DMS 273 (cell line): Measurements from ENCODE around the gene BRINP3.

ENCODE experiments used
- DNase-seq: peaks from one replicate; lab custom pipeline; 2025; ENCODE audit not compliant: unreplicated experiment; lab: John Stamatoyannopoulos, UW

BRINP3 gene

DNA sequence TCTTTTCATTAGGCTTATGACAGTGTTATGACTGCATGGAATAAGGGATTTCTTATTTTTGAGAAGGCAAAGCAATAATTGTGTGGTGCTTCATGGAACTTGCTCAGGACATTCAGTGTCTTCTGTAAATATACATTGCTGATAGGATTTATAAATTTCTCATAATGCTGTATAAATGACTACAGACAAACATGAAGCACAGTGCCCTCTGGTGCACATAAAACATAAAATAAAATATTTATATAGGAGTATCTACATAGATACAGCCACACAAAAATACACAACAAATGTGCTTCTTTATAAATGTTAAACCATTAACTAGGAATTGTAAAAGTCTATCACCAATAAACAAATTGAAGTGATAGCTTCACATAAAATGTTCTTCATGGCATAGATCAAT is 24.1 kb downstream of the BRINP3 start:
- DNase-seq, result peak; percentile 11

- no peak for DNase-seq
Observed at GRCh38 chr1:190452272-190452848, 25.3 kb downstream of the BRINP3 start.

GRCh38 chr1:190444464-190444863 is 33.2 kb downstream of the BRINP3 start:
- DNase-seq, result no peak

DNA sequence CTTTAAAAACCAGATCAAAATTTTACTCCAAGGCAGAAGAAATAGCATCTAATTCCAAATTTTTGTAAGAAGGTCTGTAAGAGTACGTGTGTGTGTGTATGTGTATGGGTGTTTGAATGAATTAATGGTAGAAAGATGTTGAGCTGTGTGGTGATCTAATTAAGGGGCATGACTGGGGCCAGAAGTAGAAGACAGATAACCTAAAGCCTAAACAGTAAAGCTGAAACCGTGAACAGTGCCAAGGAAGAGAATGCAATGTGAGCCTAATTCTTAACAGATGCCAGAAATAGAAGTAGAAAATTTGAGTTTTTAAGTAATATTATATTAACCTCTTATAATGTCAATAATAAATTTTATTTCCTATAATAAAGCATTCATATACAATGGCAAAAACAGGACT is 38.2 kb downstream of the BRINP3 start:
- DNase-seq, result no peak

DNA sequence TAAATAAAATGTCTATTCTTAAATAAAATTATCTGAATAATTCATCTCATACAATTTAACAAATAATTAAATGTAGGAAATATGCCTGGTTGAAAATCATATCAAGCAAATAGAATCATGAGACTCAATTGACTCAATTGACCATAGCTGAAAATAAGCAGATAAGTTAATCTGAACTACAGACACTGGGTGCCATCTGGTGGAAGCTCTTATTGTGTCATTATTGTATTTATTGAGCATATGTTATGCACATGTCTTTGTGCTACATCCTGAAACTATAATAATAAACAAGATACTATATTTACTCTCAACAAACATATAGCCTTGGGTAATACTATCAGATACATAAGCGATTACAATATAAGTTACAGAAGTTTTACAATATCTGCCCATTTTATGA is 41.0 kb downstream of the BRINP3 start:
- DNase-seq, result peak; percentile 64

DNA sequence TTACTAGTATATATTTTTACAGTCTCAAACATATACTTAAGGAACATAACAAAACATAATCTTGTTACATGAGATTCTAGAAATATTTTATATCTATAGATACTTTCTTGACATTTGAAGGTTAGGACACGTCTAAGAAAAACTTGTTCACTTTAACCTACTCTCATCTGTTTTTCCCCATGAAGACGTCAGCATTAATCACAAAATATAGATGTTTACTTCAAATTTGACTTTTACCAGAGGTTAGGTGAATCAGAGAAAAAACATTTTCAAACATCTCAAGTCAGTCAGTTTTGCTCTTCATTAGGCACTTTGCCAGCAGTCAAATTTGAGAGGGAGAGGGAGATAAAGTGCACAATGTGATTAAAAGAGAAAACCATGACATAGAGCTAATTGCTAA is 47.7 kb downstream of the BRINP3 start:
- no peak for DNase-seq

GRCh38 chr1:190429141-190429540 is 48.5 kb downstream of the BRINP3 start:
- DNase-seq, result no peak

DNA sequence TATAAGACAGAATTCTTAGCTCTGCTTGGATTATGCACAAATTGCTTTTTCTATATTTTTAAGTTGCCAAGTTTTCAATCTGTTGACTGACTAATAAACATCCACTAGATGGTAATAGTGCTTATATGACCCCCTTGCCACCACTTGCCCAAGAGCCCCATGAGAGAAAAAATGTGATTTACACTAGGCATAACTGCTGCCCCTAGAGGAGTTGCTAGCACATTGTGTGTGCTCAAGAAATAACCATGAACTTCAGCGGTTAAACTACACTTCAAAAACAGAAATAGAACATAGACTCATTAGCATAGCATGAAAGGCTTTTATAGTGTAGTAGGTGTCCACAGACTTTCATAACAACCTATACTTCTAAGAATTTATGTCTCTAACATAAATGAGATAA is 61.4 kb downstream of the BRINP3 start:
- DNase-seq, result peak; percentile 20

- no peak for DNase-seq
Observed at GRCh38 chr1:190413142-190413541, 64.5 kb downstream of the BRINP3 start.

DNA sequence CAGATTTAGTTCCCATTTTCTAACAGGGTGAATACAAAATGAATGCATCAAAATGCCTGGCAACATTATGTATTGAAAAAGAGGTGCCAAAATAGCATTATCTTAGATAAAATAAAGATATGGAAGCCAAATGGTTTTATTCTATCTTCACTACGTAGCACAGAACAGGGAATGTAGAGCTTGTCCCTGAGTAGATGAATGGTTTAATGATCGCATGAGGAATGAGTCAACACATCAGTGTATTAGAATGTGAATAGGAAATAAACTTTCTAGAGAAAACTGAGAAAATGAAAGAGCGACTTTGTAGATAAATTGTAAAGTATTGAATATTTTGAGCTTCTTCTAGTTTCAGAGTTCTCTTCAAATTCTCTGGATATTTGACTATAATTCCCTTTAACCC is 74.3 kb downstream of the BRINP3 start:
- DNase-seq, result no peak

DNA sequence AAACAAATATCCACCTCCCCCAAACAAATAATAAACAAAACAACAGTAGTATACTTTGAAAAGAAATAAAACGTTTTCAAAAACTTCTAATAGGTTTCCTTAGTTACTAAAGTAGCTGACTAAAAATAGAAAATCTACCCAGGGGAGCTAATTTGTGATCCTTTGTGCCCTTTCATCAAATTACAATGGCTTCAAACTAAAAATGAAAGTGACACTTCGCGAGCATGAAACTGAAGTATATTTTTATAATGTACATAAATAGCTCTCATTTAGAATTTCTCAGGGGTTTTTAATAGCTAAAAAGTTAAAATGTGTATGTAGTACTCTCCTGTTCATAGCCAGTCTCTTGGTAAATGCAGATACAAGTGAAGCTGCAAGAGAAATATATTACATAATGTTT is 78.4 kb downstream of the BRINP3 start:
- DNase-seq, result no peak

GRCh38 chr1:190391582-190391981 is 86.1 kb downstream of the BRINP3 start:
- DNase-seq, result no peak

GRCh38 chr1:190377991-190378390 is 99.7 kb downstream of the BRINP3 start:
- DNase-seq, result no peak

GRCh38 chr1:190377294-190377693 is 100.4 kb downstream of the BRINP3 start:
- DNase-seq, result no peak

- no peak for DNase-seq
Observed at GRCh38 chr1:190376044-190376443, 101.6 kb downstream of the BRINP3 start.

DNA sequence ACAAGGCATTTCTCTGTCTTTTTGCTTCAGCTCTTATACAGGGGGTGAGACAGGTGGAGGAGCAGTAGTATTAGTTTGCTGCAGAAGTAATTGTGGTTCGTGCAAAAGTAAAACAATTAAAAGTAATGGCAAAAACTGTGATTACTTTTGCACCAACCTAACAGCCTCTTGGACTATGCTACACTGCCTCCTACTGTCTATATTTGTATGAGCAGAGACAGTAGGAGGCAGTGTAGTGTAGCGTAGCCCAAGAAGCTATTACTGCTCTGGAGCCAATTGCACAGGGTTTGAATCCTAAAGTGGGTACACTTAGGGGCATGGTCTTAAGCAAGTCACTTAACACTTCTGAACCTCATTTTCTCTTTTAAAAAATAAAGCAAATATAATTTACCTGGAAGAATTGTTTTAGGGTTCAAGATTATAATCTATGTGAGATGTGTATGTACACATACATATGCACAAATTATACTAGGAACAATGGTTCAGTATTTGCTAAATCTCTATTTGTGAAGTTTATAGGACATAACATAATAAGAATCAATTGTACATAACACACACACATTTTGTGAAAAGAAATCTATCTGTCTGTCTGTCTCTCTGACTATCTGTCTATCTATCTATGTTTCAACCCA is 103.8 kb downstream of the BRINP3 start:
- DNase-seq, result peak; percentile 44

DNA sequence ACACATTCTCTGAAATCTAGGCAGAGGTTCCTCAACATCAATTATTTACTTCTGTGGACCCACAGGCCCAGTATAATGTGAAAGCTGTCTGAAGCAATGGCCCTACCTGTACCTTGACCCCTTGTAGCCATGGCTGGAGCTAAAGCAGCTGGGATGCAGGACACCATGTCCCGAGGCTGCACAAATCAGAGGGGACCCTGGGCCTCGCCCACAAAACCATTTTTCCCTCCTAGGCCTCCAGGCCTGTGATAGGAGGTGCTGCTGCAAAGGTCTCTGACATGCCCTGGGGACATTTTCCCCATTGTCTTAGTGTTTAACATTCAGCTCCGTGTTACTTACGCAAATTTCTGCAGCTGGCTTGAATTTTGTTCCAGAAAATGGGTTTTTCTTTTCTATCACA is 110.5 kb downstream of the BRINP3 start:
- DNase-seq, result no peak

- DNase-seq, result no peak
Observed at GRCh38 chr1:190365283-190365682, 112.4 kb downstream of the BRINP3 start.

- DNase-seq, result no peak
Observed at GRCh38 chr1:190353538-190354101, 124.0 kb downstream of the BRINP3 start.

DNA sequence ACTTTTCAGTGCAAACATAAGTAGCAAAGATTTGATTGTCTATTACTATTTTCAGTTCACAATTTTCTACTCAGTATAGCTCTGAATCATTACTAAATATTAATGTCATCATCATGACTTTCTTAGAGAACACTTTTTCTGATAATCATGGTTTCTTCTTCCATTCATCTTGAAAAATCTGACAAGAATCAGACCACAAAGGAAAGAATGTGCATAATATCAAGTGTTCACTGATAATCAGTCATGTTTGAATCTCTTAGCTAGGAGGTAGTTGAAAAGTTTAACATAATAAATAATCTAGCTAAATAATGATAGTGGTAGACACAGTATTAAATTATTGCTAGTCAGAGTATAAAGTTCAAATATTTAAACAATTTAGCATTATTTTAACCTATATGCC is 133.2 kb downstream of the BRINP3 start:
- DNase-seq, result no peak

- DNase-seq, result no peak
Observed at GRCh38 chr1:190338829-190339228, 138.8 kb downstream of the BRINP3 start.

DNA sequence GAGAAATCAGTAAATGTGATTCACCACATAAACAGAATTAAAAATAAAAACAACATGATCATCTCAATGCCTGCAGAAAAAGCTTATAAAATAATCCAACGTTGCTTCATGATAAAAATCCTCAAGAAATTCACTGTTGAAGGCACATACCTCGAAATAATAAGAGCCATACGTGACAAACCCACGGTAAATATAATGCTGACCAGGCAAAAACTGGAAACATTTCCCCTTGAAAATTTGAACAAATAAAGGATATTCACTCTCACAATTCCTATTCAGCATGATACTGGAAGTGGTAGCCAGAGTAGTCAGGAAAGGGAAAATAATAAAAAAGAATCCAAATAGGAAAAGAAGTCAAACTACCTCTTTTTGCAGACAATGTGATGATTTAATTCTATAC is 148.8 kb downstream of the BRINP3 start:
- DNase-seq, result no peak

GRCh38 chr1:190328361-190328760 is 149.3 kb downstream of the BRINP3 start:
- DNase-seq, result no peak
